NB4 (cell line): ENCODE results near the gene PROX1.

Source experiments
- DNase-seq: peaks from one replicate; pipeline ENCODE4 v3.0.0; 2010; ENCODE audit warnings: low read depth
- H3K4me3 ChIP-seq: one replicate; pipeline ENCODE4 v1.5.1; 2011; ENCODE audit warnings: mild to moderate bottlenecking, low read depth, low read length, moderate library complexity
- MAX ChIP-seq: IDR thresholded peaks from 2 replicates; pipeline ENCODE4 v1.6.1; 2011; ENCODE audit warnings: low read depth, low read length
- MYC ChIP-seq: IDR thresholded peaks from 2 replicates; pipeline ENCODE4 v1.6.1; 2011; ENCODE audit warnings: low read depth, low read length
- POLR2A ChIP-seq: IDR thresholded peaks from 2 replicates; pipeline ENCODE4 v1.6.1; 2011; ENCODE audit warnings: mild to moderate bottlenecking; ENCODE audit not compliant: insufficient read length; ENCODE audit errors: extremely low read depth
- TF ChIP-seq, protein P1 (sequence below): IDR thresholded peaks from one replicate; pipeline ENCODE4 v1.5.1; 2012; ENCODE audit warnings: low read depth, low read length

PROX1 gene

DNA sequence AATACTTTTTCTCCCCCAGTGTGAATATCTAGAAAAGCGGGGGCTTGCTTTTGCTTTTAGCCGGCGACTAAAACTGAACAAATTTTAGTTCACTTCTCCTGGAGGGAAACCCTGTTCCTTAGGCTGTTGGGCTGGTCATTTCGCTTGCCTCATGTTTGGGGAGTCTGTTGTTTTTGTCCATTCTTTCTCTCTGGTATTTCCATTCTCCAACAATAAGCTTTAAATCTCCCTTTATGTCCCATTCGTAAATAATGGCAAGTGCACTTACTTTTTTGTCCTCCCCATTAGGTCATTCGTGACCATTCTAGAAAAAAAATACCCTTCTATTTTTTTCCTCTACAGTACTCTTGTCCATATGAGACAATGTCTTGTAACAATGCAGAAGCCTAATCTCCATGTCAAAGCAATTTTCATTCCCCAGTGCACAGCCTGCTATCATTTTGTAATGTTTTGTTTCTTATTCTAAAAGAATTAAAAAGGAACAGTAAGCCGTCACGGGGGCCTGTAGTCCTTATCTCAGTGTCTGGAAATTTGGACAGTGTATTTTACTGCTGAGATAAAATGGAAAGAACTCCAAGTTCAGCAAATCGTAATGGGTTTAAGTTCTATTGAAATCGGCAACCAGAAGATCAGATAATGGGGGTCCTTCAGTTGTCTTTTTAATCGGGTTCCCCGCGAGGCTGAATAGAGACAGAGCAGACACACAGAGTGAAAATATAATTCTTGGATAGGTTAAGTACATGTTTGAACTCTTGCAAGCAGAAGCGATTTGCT lies 21.8 kb downstream of the PROX1 start:
- H3K4me3 ChIP-seq = no peak overlapping the region
- no peak for DNase-seq
- TF ChIP-seq POLR2A (no peak), MAX (no peak), MYC (no peak)
- TF ChIP-seq, protein P1, sequence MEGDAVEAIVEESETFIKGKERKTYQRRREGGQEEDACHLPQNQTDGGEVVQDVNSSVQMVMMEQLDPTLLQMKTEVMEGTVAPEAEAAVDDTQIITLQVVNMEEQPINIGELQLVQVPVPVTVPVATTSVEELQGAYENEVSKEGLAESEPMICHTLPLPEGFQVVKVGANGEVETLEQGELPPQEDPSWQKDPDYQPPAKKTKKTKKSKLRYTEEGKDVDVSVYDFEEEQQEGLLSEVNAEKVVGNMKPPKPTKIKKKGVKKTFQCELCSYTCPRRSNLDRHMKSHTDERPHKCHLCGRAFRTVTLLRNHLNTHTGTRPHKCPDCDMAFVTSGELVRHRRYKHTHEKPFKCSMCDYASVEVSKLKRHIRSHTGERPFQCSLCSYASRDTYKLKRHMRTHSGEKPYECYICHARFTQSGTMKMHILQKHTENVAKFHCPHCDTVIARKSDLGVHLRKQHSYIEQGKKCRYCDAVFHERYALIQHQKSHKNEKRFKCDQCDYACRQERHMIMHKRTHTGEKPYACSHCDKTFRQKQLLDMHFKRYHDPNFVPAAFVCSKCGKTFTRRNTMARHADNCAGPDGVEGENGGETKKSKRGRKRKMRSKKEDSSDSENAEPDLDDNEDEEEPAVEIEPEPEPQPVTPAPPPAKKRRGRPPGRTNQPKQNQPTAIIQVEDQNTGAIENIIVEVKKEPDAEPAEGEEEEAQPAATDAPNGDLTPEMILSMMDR = no peak

DNA sequence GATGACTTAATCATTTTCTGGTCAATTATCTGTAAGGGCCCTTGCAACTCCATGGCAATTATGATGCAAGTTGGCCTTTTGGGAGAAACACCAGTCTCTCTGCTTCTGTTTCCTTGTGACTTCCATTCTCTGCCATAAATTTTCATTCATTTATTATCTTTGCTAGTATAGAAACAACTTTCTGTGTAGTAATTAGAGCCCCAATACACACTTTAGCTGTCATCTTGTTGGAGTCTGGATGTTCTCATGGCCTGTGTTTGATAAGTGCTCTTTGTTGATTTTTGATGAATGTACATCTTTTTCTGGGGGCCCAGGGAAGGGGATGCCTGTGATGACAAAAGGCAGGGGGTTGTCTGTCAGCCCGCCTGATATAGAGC lies 22.4 kb downstream of the PROX1 start:
- DNase-seq = no peak
- no peak overlapping the region for H3K4me3 ChIP-seq
- TF ChIP-seq MAX (no peak), POLR2A (no peak), MYC (no peak)
- TF ChIP-seq, protein P1 = no peak

- no peak for TF ChIP-seq MAX
- TF ChIP-seq, protein P1 = no peak
- no peak for TF ChIP-seq MYC
- TF ChIP-seq POLR2A = no peak
- no peak for DNase-seq
- H3K4me3 ChIP-seq = no peak overlapping the region
Observed at GRCh38 chr1:214010717-214011116, 22.9 kb downstream of the PROX1 start.

- DNase-seq = no peak
- TF ChIP-seq MAX (no peak), POLR2A (no peak), MYC (no peak)
- TF ChIP-seq, protein P1 = no peak
- H3K4me3 ChIP-seq = no peak overlapping the region
Observed at GRCh38 chr1:214012418-214012817, 24.6 kb downstream of the PROX1 start.

GRCh38 chr1:214013614-214014377 lies 26.0 kb downstream of the PROX1 start:
- no peak for DNase-seq
- no peak overlapping the region for H3K4me3 ChIP-seq
- no peak for TF ChIP-seq MYC
- TF ChIP-seq POLR2A = no peak
- TF ChIP-seq, protein P1 = no peak
- no peak for TF ChIP-seq MAX
